H1 (cell line): Measurements from ENCODE around the gene GNB3. TPM values are rescaled to one million over a fixed set of nuclear protein-coding genes. Genes with fewer than 3 reads are reported as not detected.
"Not testable (repeated sequence)": the region's sequence is repeated elsewhere in the genome, so short reads cannot be mapped to it uniquely, and the experiment has no call there.

Experiments used
- CTCF ChIA-PET: fragments of 300-600 bp; sonication (Branson Sonifier 250); formaldehyde crosslinking; loops from one replicate; lab custom pipeline; 2021; ENCODE audit not compliant: partially characterized antibody; lab: Charles Lee
- POLR2A ChIA-PET: fragments of 300-600 bp; sonication (Branson Sonifier 250); formaldehyde crosslinking; loops from one replicate; lab custom pipeline; 2021; ENCODE audit warnings: inconsistent platforms; ENCODE audit not compliant: partially characterized antibody; lab: Charles Lee
- DNase-seq, 2 experiments: peaks; one replicate each; pipeline versions ENCODE4 v3.0.0 to v3.0.0-alpha.2; 2010 to 2022; ENCODE audit warnings: low spot score in 2 of 2, low read depth in 1 of 2, mixed read lengths in 1 of 2
- FAIRE-seq: peaks from 2 replicates; lab custom pipeline; 2011; peaks lifted over from hg19 to GRCh38; lab: Jason Lieb, UNC
- H2AFZ ChIP-seq: 2 replicates; pipeline ENCODE4 v1.8.1; 2012; ENCODE audit warnings: low read length, inconsistent platforms
- H2AK5ac ChIP-seq: 2 replicates; pipeline ENCODE4 v1.6.1; 2013; ENCODE audit warnings: low read depth, low read length
- H2BK120ac ChIP-seq: replicated peaks from 2 replicates; pipeline ENCODE3; 2013; ENCODE audit warnings: low read depth, low read length, inconsistent platforms
- H2BK12ac ChIP-seq: 2 replicates; pipeline ENCODE4 v1.6.1; 2013; ENCODE audit warnings: low read depth, low read length
- H2BK15ac ChIP-seq: 2 replicates; pipeline ENCODE4 v1.6.1; 2013; ENCODE audit warnings: low read length
- H2BK20ac ChIP-seq: 2 replicates; pipeline ENCODE4 v1.6.1; 2013; ENCODE audit warnings: low read length
- H2BK5ac ChIP-seq: 2 replicates; pipeline ENCODE4 v1.6.1; 2013; ENCODE audit warnings: low read depth, low read length
- H3K14ac ChIP-seq: 2 replicates; pipeline ENCODE4 v1.6.1; 2013; ENCODE audit warnings: inconsistent platforms; ENCODE audit not compliant: insufficient read length
- H3K18ac ChIP-seq: 2 replicates; pipeline ENCODE4 v1.6.1; 2013; ENCODE audit warnings: low read length; ENCODE audit errors: extremely low read depth
- H3K23ac ChIP-seq: 2 replicates; pipeline ENCODE4 v1.6.1; 2013; ENCODE audit warnings: inconsistent platforms; ENCODE audit not compliant: insufficient read length
- H3K23me2 ChIP-seq: 2 replicates; pipeline ENCODE4 v1.6.1; 2013; ENCODE audit warnings: low read depth, low read length
- H3K27ac ChIP-seq: 2 replicates; pipeline ENCODE4 v1.6.1; 2011; ENCODE audit warnings: low read depth, low read length, inconsistent platforms
- H3K27me3 ChIP-seq, 4 experiments: replicated peaks in 1 of 4; 1 replicate in 1 of 4; 2 replicates in 3 of 4; pipeline versions ENCODE4 v1.6.1 to v1.8.1; 2011 to 2013; ENCODE audit warnings: low read length in 3 of 4, mild to moderate bottlenecking in 3 of 4, inconsistent platforms in 2 of 4, mixed read lengths in 2 of 4, moderate library complexity in 1 of 4; ENCODE audit not compliant: control insufficient read depth in 3 of 4, insufficient read depth in 3 of 4; ENCODE audit errors: extremely low read depth in 1 of 4
- H3K36me3 ChIP-seq, 4 experiments: 2 replicates each; pipeline versions ENCODE4 v1.6.1 to v1.8.1; 2011 to 2013; ENCODE audit warnings: mild to moderate bottlenecking in 4 of 4, low read length in 3 of 4, moderate library complexity in 2 of 4, control low read depth in 1 of 4, inconsistent platforms in 1 of 4; ENCODE audit not compliant: insufficient read depth in 4 of 4, control insufficient read depth in 2 of 4
- H3K4ac ChIP-seq: replicated peaks from 2 replicates; pipeline ENCODE3; 2013; ENCODE audit warnings: low read length, low read depth, mixed read lengths, inconsistent platforms; ENCODE audit not compliant: insufficient read length
- H3K4me1 ChIP-seq, 4 experiments: replicated peaks in 1 of 4; 1 replicate in 1 of 4; 2 replicates in 3 of 4; pipeline versions ENCODE4 v1.6.1 to v1.8.1; 2011 to 2013; ENCODE audit warnings: low read length in 3 of 4, inconsistent platforms in 2 of 4, mixed read lengths in 1 of 4; ENCODE audit not compliant: insufficient read depth in 4 of 4, control insufficient read depth in 3 of 4
- H3K4me2 ChIP-seq, 2 experiments: 2 replicates each; pipeline versions ENCODE4 v1.6.1 to v1.8.1; 2011 to 2013; ENCODE audit warnings: low read depth in 2 of 2, low read length in 2 of 2, control low read depth in 1 of 2, inconsistent platforms in 1 of 2, mild to moderate bottlenecking in 1 of 2; ENCODE audit not compliant: insufficient read depth in 1 of 2
- H3K4me3 ChIP-seq, 4 experiments: fragments of 200-600, 300-600 bp in 1 of 4; sonication (generic), shearing (Covaris generic), sonication (Bioruptor Twin) in 1 of 4; 2 replicates each; pipeline versions ENCODE4 v1.5.1 to v1.8.1; 2011 to 2016; ENCODE audit warnings: low read length in 4 of 4, low read depth in 3 of 4, control low read depth in 2 of 4, inconsistent platforms in 2 of 4, mild to moderate bottlenecking in 2 of 4, mixed read lengths in 1 of 4, moderate library complexity in 1 of 4; ENCODE audit not compliant: insufficient read depth in 2 of 4; ENCODE audit errors: extremely low read depth in 1 of 4
- H3K56ac ChIP-seq: replicated peaks from 2 replicates; pipeline ENCODE3; 2013; ENCODE audit warnings: low read depth, mild to moderate bottlenecking, mixed read lengths, low read length, inconsistent platforms; ENCODE audit not compliant: insufficient read length
- H3K79me1 ChIP-seq: 2 replicates; pipeline ENCODE4 v1.6.1; 2013; ENCODE audit warnings: low read depth, low read length, control low read depth
- H3K79me2 ChIP-seq, 2 experiments: 2 replicates each; pipeline versions ENCODE4 v1.6.1 to v1.8.1; 2012 to 2013; ENCODE audit warnings: low read length in 2 of 2, mild to moderate bottlenecking in 2 of 2, inconsistent platforms in 1 of 2; ENCODE audit not compliant: insufficient read depth in 2 of 2, control insufficient read depth in 1 of 2
- H3K9ac ChIP-seq, 4 experiments: replicated peaks in 1 of 4; 1 replicate in 1 of 4; 2 replicates in 3 of 4; pipeline versions ENCODE4 v1.6.1 to v1.8.1; 2011 to 2013; ENCODE audit warnings: low read depth in 3 of 4, low read length in 3 of 4, control low read depth in 2 of 4, mild to moderate bottlenecking in 2 of 4, moderate library complexity in 2 of 4, inconsistent platforms in 1 of 4; ENCODE audit errors: extremely low read depth in 1 of 4
- H3K9me3 ChIP-seq, 2 experiments: 2 replicates each; pipeline versions ENCODE4 v1.6.1 to v1.8.1; 2012 to 2013; ENCODE audit warnings: mild to moderate bottlenecking in 2 of 2, moderate library complexity in 2 of 2, control low read depth in 1 of 2, inconsistent platforms in 1 of 2, low read depth in 1 of 2, low read length in 1 of 2, mixed read lengths in 1 of 2; ENCODE audit not compliant: insufficient read depth in 2 of 2
- H4K20me1 ChIP-seq, 2 experiments: replicated peaks in 1 of 2; 2 replicates each; pipeline versions ENCODE3 to v1.8.1; 2011 to 2013; ENCODE audit warnings: inconsistent platforms in 2 of 2, low read length in 2 of 2, mild to moderate bottlenecking in 1 of 2; ENCODE audit not compliant: insufficient read depth in 2 of 2, control insufficient read depth in 1 of 2
- H4K5ac ChIP-seq: 2 replicates; pipeline ENCODE4 v1.6.1; 2013; ENCODE audit warnings: low read length, low read depth, mixed read lengths, inconsistent platforms; ENCODE audit not compliant: insufficient read length
- H4K8ac ChIP-seq: 2 replicates; pipeline ENCODE4 v1.8.0; 2013; ENCODE audit warnings: mild to moderate bottlenecking, moderate library complexity, low read length, inconsistent platforms; ENCODE audit not compliant: insufficient read depth; ENCODE audit errors: extremely low read depth
- H4K91ac ChIP-seq: replicated peaks from 2 replicates; pipeline ENCODE3; 2013; ENCODE audit warnings: low read length, mixed read lengths, inconsistent platforms; ENCODE audit not compliant: insufficient read length
- whole genome bisulfite sequencing, 2 experiments: shearing (Covaris generic) in 1 of 2; methylation state at CpG; one replicate each; pipeline versions ENCODE4 v1.1.6 to v1.1.7; 2013 to 2015; ENCODE audit warnings: low lambda C conversion rate in 2 of 2, mixed read lengths in 2 of 2, inconsistent platforms in 1 of 2, low coverage in 1 of 2, missing lambda C conversion rate in 1 of 2; ENCODE audit not compliant: insufficient replicate concordance in 2 of 2, insufficient coverage in 1 of 2, insufficient read length in 1 of 2; ENCODE audit errors: extremely low coverage in 1 of 2, missing lambda C conversion rate in 1 of 2; 5-methylcytosine and 5-hydroxymethylcytosine counted together
- polyA plus RNA-seq, 7 experiments: library from polyadenylated mRNA; depleted of rRNA in 3 of 7; stranded (reverse) in 5 of 7; unstranded in 2 of 7; fragments of >200 nt in 5 of 7; fragments of 200-250 nt in 2 of 7; gene quantifications; 1 replicate in 5 of 7; 2 replicates in 1 of 7; 4 replicates in 1 of 7; pipeline versions ENCODE4 v1.2.1 to v1.2.3, GENCODE V29; 2011 to 2013; ENCODE audit warnings: missing spikeins in 2 of 7, mixed read lengths in 2 of 7
- total RNA-seq: library from RNA; stranded (reverse); fragmentation: NEBNext Ultra II Directional; extraction: Animal tissue kit (Norgen Biotek cat#: 25700); gene quantifications from 2 replicates; pipeline ENCODE4 v1.2.1, GENCODE V29; 2021

Gene GNB3
- total and polyA plus RNA-seq, 2 of the 8 experiments (the other 6 are each of a cell fraction or from before 2014, with no cell fraction given) = 9.9 TPM

DNA sequence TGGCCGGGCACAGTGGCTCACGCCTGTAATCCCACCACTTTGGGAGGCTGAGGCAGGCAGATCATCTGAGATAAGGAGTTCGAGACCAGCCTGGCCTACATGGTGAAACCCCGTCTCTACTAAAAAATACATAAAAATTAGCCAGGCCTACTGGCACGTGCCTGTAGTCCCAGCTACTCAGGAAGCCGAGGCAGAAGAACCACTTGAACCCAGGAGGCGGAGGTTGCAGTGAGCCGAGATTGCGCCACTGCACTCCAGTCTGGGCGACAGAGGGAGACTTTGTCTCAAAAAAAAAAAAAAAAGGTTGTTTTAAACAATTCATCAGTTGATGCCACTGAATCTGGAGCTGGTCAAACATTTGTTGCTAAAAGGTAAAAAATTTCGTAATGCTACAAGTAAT, 39.1 kb downstream of the GNB3 start:
- H3K9ac ChIP-seq, H4K91ac ChIP-seq, H3K4me1 ChIP-seq, H3K27me3 ChIP-seq, H3K56ac ChIP-seq, H4K5ac ChIP-seq, H3K14ac ChIP-seq, H2BK5ac ChIP-seq, H4K20me1 ChIP-seq, H3K18ac ChIP-seq, H3K23me2 ChIP-seq, FAIRE-seq, H2BK15ac ChIP-seq, H3K23ac ChIP-seq, H2BK12ac ChIP-seq, H3K4ac ChIP-seq, H3K27ac ChIP-seq, H2BK20ac ChIP-seq, H2AK5ac ChIP-seq, H4K8ac ChIP-seq, H2BK120ac ChIP-seq, H3K4me2 ChIP-seq, DNase-seq, H3K79me1 ChIP-seq, H3K4me3 ChIP-seq, H3K9me3 ChIP-seq, H2AFZ ChIP-seq, H3K79me2 ChIP-seq: not testable (repeated sequence)
- ChIA-PET CTCF (interaction anchor here (0.7 to 1.5 kb wide), 4 partner anchors 12 to 106 kb away, joined by 3 read pairs; no protein-coding TSS in a partner anchor), POLR2A (interaction anchor here (1.2 to 3.8 kb wide), 4 partner anchors 10 to 66 kb away, joined by 3 to 18 read pairs (median 7); no protein-coding TSS in a partner anchor)
- 95% methylated on average over 11 of the region's 11 CpGs; no CpG with 5 or more reads in 1 of the 2 experiments for WGBS, 2 experiments
- H3K36me3 ChIP-seq = peaks cover 0 to 20% (median 1%) of the 10 kb centered on the region in 4 experiments; a peak in 4 of 8 replicates
